Activated CD8-positive, alpha-beta T cell treated with anti-CD3 and anti-CD28 coated beads for 36 hours (primary cell): ENCODE results near the gene SYNDIG1L. TPM values are rescaled to one million over a fixed set of nuclear protein-coding genes. Genes with fewer than 3 reads are reported as not detected.

Source experiments
- ATAC-seq: fragments of 200-7000 bp; cut with Tn5 transposase; one replicate; pipeline ENCODE4 v1.10.0; 2021; ENCODE audit warnings: mild to moderate bottlenecking, moderate library complexity
- CTCF ChIA-PET: fragments of 350-600 bp; sonication (Branson Sonifier 250); formaldehyde crosslinking; loops from one replicate; lab custom pipeline; 2021; ENCODE audit warnings: antibody characterized with exemption; lab: Charles Lee
- POLR2A ChIA-PET: fragments of 350-600 bp; sonication (Branson Sonifier 250); formaldehyde crosslinking; loops from one replicate; lab custom pipeline; 2021; ENCODE audit warnings: antibody characterized with exemption; lab: Charles Lee
- DNase-seq: peaks from one replicate; pipeline ENCODE4 v3.0.0-alpha.2; 2020
- H3K27ac Mint-ChIP-seq: one replicate; pipeline ENCODE4 v1.8.0; 2021; ENCODE audit warnings: mild to moderate bottlenecking, mixed read lengths
- H3K27me3 Mint-ChIP-seq: one replicate; pipeline ENCODE4 v1.8.0; 2021; ENCODE audit warnings: mixed read lengths
- H3K36me3 Mint-ChIP-seq: one replicate; pipeline ENCODE4 v1.8.0; 2021; ENCODE audit warnings: low read depth, mixed read lengths
- H3K4me1 Mint-ChIP-seq: one replicate; pipeline ENCODE4 v1.8.0; 2021; ENCODE audit warnings: low read depth, mixed read lengths
- H3K4me3 Mint-ChIP-seq: one replicate; pipeline ENCODE4 v1.8.0; 2021; ENCODE audit warnings: mild to moderate bottlenecking, moderate library complexity, mixed read lengths
- H3K9me3 Mint-ChIP-seq: one replicate; pipeline ENCODE4 v1.8.0; 2021; ENCODE audit warnings: mixed read lengths
- CTCF ChIP-seq: fragments of 200-600 bp; IDR thresholded peaks from one replicate; pipeline ENCODE4 v1.8.0; 2022; ENCODE audit warnings: antibody characterized with exemption, mild to moderate bottlenecking
- intact Hi-C: fragments of 100-400 bp; cut with micrococcal nuclease; formaldehyde crosslinking; loops from one replicate; pipeline ENCODE4 v1.10.0; 2022
- total RNA-seq, 2 experiments: library from RNA; stranded (reverse); gene quantifications; one replicate each; pipeline ENCODE4 v1.2.3, GENCODE V29; 2021

SYNDIG1L gene
- total RNA-seq, 2 experiments from 2014 or later = not detected

- intact Hi-C loops = no loop called here
- Mint-ChIP-seq H3K4me1 (peaks cover 2% of the 10 kb centered on the region), H3K36me3 (no peaks in the 10 kb centered on the region), H3K27me3 (peaks cover 42% of the 10 kb centered on the region), H3K9me3 (no peaks in the 10 kb centered on the region), H3K27ac (no peak overlapping the region), H3K4me3 (no peak overlapping the region)
- no peak for TF ChIP-seq CTCF
- ChIA-PET CTCF (no interaction called here), POLR2A (no interaction called here)
- no peak for ATAC-seq
- DNase-seq = no peak
Measured at GRCh38 chr14:74424606-74425005, 1.4 kb downstream of the SYNDIG1L start.

GRCh38 chr14:74423246-74423645 is 2.8 kb downstream of the SYNDIG1L start:
- Mint-ChIP-seq H3K9me3 (no peaks in the 10 kb centered on the region), H3K27ac (no peak overlapping the region), H3K36me3 (no peaks in the 10 kb centered on the region), H3K27me3 (peaks cover 38% of the 10 kb centered on the region), H3K4me1 (peaks cover 2% of the 10 kb centered on the region), H3K4me3 (no peak overlapping the region)
- no peak for TF ChIP-seq CTCF
- CTCF ChIA-PET = no interaction called here
- DNase-seq (no peak), ATAC-seq (no peak)
- POLR2A ChIA-PET = no interaction called here
- intact Hi-C loops = no loop called here

- DNase-seq = no peak
- H3K27ac Mint-ChIP-seq = no peak overlapping the region
- peaks cover 2% of the 10 kb centered on the region for H3K4me1 Mint-ChIP-seq
- H3K27me3 Mint-ChIP-seq = peaks cover 33% of the 10 kb centered on the region
- ChIA-PET POLR2A (no interaction called here), CTCF (no interaction called here)
- no peak for ATAC-seq
- H3K4me3 Mint-ChIP-seq = no peak overlapping the region
- no peak for TF ChIP-seq CTCF
- H3K9me3 Mint-ChIP-seq = no peaks in the 10 kb centered on the region
- intact Hi-C loops = no loop called here
- H3K36me3 Mint-ChIP-seq = no peaks in the 10 kb centered on the region
Measured at GRCh38 chr14:74421981-74422380, 4.0 kb downstream of the SYNDIG1L start.

GRCh38 chr14:74419086-74419485 is 6.9 kb downstream of the SYNDIG1L start:
- no peak for ATAC-seq
- Mint-ChIP-seq H3K4me1 (no peaks in the 10 kb centered on the region), H3K27ac (no peak overlapping the region), H3K9me3 (no peaks in the 10 kb centered on the region), H3K4me3 (no peak overlapping the region), H3K27me3 (peaks cover 20% of the 10 kb centered on the region), H3K36me3 (no peaks in the 10 kb centered on the region)
- TF ChIP-seq CTCF = no peak
- CTCF ChIA-PET = no interaction called here
- POLR2A ChIA-PET = no interaction called here
- intact Hi-C loops = no loop called here
- no peak for DNase-seq

- no peaks in the 10 kb centered on the region for H3K4me1 Mint-ChIP-seq
- H3K27me3 Mint-ChIP-seq = peaks cover 20% of the 10 kb centered on the region
- ChIA-PET POLR2A (interaction anchor here (0.6 kb wide), 1 partner anchor 1612 kb away, joined by 3 read pairs; no protein-coding TSS in a partner anchor), CTCF (no interaction called here)
- TF ChIP-seq CTCF = no peak
- no peaks in the 10 kb centered on the region for H3K9me3 Mint-ChIP-seq
- H3K36me3 Mint-ChIP-seq = no peaks in the 10 kb centered on the region
- intact Hi-C loops = no loop called here
- DNase-seq (no peak), ATAC-seq (no peak)
- no peak overlapping the region for H3K27ac Mint-ChIP-seq
- H3K4me3 Mint-ChIP-seq = no peak overlapping the region
Measured at GRCh38 chr14:74418031-74418430, 8.0 kb downstream of the SYNDIG1L start.
